Measurements from ENCODE around the gene DPEP1. TPM values are rescaled to one million over a fixed set of nuclear protein-coding genes. Genes with fewer than 3 reads are reported as not detected.

DPEP1 gene
- polyA plus RNA-seq, 1 donor (not counting 4 experiments of a cell fraction or from before 2014, with no cell fraction given): 0.13 TPM

DNA sequence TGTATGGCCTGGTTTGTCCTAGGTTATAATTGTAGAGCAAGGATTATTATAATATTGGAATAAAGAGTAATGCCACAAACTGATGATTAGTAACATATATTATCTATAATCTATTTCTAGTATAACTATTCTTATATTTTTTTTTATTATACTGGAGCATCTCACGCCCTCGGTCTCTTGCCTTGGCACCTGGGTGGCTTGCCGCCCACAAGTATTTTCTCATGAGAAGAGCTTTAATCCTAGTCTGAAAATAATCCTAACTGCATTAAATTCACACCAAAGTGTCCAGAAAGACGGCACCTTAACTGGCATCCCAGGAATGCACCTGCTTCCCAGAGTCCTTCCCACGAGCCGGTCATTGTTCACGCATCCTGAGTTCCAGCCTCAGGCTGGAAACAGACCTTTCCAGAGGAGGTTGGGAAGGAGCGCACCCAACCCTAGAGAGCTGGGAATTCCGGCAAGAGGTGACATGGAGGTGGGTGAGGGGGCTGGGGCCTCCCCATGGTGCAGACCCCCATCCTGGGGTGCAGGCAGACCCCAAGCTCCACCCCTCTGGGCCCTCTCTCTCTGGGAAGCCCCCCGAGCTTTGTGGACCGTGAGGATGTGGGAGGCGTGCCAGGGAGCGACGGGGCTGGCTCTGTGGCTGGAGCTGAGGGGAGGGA lies 28.1 kb downstream of the DPEP1 start:
- dilution Hi-C loops (cut with MboI; ENCODE audit: extremely low pct_ligation_motif_present, low sequenced_read_pairs): no loop called here

DNA sequence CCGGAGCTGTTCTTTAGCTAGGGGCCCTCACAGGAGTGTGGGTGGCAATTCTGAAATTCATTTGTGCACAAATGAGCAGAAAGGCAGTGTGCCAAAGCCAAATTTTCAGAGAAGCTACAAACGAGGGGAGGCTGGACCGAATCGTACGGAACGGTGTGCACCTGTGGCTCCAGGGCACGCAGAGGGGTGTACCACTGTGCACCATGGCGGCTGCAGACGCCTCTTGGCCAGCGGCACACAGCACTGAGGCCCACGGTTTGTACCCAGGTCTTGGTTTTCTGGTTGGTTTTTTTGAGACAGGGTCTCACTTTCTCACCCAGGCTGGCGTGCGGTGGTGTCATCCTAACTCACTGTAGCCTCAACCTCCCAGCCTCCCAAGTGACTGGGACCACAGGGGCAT lies 29.1 kb downstream of the DPEP1 start:
- dilution Hi-C loops (cut with MboI; ENCODE audit: extremely low pct_ligation_motif_present, low sequenced_read_pairs): no loop called here
- peaks cover 6% of the 10 kb centered on the region for H3K27me3 ChIP-seq (ENCODE audit: control insufficient read depth, extremely low read depth, insufficient read depth, low read length)
- no peak for TF ChIP-seq CTCF (optimal IDR thresholded peaks at IDR 0.05 in 1 of 3, IDR thresholded peaks at IDR 0.05 in 1 of 3, conservative IDR thresholded peaks at IDR 0.05 in 1 of 3; ENCODE audit: extremely low read depth in 1 of 3, insufficient read depth in 2 of 3, low read length in 3 of 3)
- H3K9me3 ChIP-seq (ENCODE audit: control insufficient read depth, low read depth, low read length): no peaks in the 10 kb centered on the region
- H3K36me3 ChIP-seq (ENCODE audit: control insufficient read depth in 2 of 2, extremely low read depth in 1 of 2, insufficient read depth in 2 of 2, low read length in 2 of 2): peaks cover 18% of the 10 kb centered on the region in 2 experiments
- H3K27ac ChIP-seq (ENCODE audit: control insufficient read depth, insufficient read depth, low read length): no peak overlapping the region
- H4K20me1 ChIP-seq (ENCODE audit: control insufficient read depth, extremely low read depth, insufficient read depth, low read length): no peaks in the 10 kb centered on the region
- H2AFZ ChIP-seq (ENCODE audit: control insufficient read depth, low read length): no peak overlapping the region
- peaks cover 9% of the 10 kb centered on the region for H3K4me1 ChIP-seq (ENCODE audit: control insufficient read depth, extremely low read depth, insufficient read depth, low read length)
- DNase-seq (ENCODE audit: low read depth, low spot score) (no peak), FAIRE-seq (no peak)
- no peak overlapping the region for H3K4me2 ChIP-seq (ENCODE audit: control insufficient read depth, extremely low read depth, insufficient read depth, low read depth, low read length)
- H3K9ac ChIP-seq (ENCODE audit: control insufficient read depth, extremely low read depth, insufficient read depth, low read length): no peak overlapping the region
- H3K79me2 ChIP-seq (ENCODE audit: control insufficient read depth, insufficient read depth, low read length): no peaks in the 10 kb centered on the region
- H3K4me3 ChIP-seq (ENCODE audit: control insufficient read depth in 2 of 3, extremely low read depth in 1 of 3, insufficient read depth in 2 of 3, low read depth in 1 of 3, low read length in 3 of 3): no peak overlapping the region
- peaks cover 3% of the 10 kb centered on the region for H3K9me1 ChIP-seq (ENCODE audit: control insufficient read depth, extremely low read depth, insufficient read depth, low read length)

More for the DNA sequence above, 28.1 kb downstream of the DPEP1 start:
- no peaks in the 10 kb centered on the region for H3K79me2 ChIP-seq (ENCODE audit: control insufficient read depth, insufficient read depth, low read length)
- TF ChIP-seq EZH2 (IDR thresholded peaks at IDR 0.05; ENCODE audit: low read length) (no peak), CTCF (optimal IDR thresholded peaks at IDR 0.05 in 1 of 3, IDR thresholded peaks at IDR 0.05 in 1 of 3, conservative IDR thresholded peaks at IDR 0.05 in 1 of 3; ENCODE audit: extremely low read depth in 1 of 3, insufficient read depth in 2 of 3, low read length in 3 of 3) (no peak)
- H3K9me3 ChIP-seq (ENCODE audit: control insufficient read depth, low read depth, low read length): no peaks in the 10 kb centered on the region
- no peak overlapping the region for H3K27ac ChIP-seq (ENCODE audit: control insufficient read depth, insufficient read depth, low read length)
- H3K27me3 ChIP-seq (ENCODE audit: control insufficient read depth, extremely low read depth, insufficient read depth, low read length): peaks cover 6% of the 10 kb centered on the region
- DNase-seq (ENCODE audit: low read depth, low spot score) (no peak), FAIRE-seq (no peak)
- H3K9ac ChIP-seq (ENCODE audit: control insufficient read depth, extremely low read depth, insufficient read depth, low read length): no peak overlapping the region
- peaks cover 13 to 15% of the 10 kb centered on the region in 2 experiments for H3K36me3 ChIP-seq (ENCODE audit: control insufficient read depth in 2 of 2, extremely low read depth in 1 of 2, insufficient read depth in 2 of 2, low read length in 2 of 2)
- no peak overlapping the region for H3K4me3 ChIP-seq (ENCODE audit: control insufficient read depth in 2 of 3, extremely low read depth in 1 of 3, insufficient read depth in 2 of 3, low read depth in 1 of 3, low read length in 3 of 3)
- H3K4me1 ChIP-seq (ENCODE audit: control insufficient read depth, extremely low read depth, insufficient read depth, low read length): peaks cover 3% of the 10 kb centered on the region
- H2AFZ ChIP-seq (ENCODE audit: control insufficient read depth, low read length): no peak overlapping the region
- H4K20me1 ChIP-seq (ENCODE audit: control insufficient read depth, extremely low read depth, insufficient read depth, low read length): no peaks in the 10 kb centered on the region
- no peaks in the 10 kb centered on the region for H3K9me1 ChIP-seq (ENCODE audit: control insufficient read depth, extremely low read depth, insufficient read depth, low read length)
- no peak overlapping the region for H3K4me2 ChIP-seq (ENCODE audit: control insufficient read depth, extremely low read depth, insufficient read depth, low read depth, low read length)

All from keratinocyte (primary cell).